ENCODE results near the gene DOCK4.

DNA sequence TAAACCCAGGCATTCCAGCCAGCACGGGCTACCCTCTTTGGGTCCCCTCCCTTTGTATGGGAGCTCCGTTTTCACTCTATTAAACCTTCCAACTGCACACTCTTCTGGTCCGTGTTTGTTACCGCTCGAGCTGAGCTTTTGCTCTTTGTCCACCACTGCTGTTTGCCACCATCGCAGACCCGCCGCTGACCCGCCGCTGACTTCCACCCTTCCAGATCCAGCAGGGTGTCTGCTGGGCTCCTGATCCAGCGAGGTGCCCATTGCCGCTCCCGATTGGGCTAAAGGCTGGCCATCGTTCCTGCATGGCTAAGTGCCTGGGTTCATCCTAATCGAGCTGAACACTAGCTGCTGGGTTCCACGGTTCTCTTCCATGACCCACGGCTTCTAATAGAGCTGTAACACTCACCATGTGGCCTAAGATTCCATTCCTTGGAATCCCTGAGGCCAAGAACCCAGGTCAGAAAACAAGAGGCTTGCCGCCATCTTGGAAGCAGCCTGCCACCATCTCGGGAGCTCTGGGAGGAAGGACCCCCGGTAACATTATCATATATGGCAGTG lies 14.8 kb upstream of the DOCK4 start:
- no peak for TF ChIP-seq EZH2 (IDR thresholded peaks at IDR 0.05; ENCODE audit: borderline replicate concordance, low read length)
- TF ChIP-seq, protein P1, sequence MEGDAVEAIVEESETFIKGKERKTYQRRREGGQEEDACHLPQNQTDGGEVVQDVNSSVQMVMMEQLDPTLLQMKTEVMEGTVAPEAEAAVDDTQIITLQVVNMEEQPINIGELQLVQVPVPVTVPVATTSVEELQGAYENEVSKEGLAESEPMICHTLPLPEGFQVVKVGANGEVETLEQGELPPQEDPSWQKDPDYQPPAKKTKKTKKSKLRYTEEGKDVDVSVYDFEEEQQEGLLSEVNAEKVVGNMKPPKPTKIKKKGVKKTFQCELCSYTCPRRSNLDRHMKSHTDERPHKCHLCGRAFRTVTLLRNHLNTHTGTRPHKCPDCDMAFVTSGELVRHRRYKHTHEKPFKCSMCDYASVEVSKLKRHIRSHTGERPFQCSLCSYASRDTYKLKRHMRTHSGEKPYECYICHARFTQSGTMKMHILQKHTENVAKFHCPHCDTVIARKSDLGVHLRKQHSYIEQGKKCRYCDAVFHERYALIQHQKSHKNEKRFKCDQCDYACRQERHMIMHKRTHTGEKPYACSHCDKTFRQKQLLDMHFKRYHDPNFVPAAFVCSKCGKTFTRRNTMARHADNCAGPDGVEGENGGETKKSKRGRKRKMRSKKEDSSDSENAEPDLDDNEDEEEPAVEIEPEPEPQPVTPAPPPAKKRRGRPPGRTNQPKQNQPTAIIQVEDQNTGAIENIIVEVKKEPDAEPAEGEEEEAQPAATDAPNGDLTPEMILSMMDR (conservative IDR thresholded peaks at IDR 0.05 in 1 of 2, IDR thresholded peaks at IDR 0.05 in 1 of 2; ENCODE audit: extremely low read depth in 1 of 2, insufficient read depth in 1 of 2, low read depth in 1 of 2, low read length in 2 of 2), result no peak

Measured in mammary epithelial cell (primary cell).